ENCODE results near the gene SLC27A6.
"Not testable (repeated sequence)": the region's sequence is repeated elsewhere in the genome, so short reads cannot be mapped to it uniquely, and the experiment has no call there.

SLC27A6 gene

GRCh38 chr5:129002527-129002842, 37.2 kb downstream of the SLC27A6 start:
- DNase-seq (ENCODE audit: low spot score), result no peak

- DNase-seq (ENCODE audit: low spot score), result no peak
These were observed 37.9 kb downstream of the SLC27A6 start for GRCh38 chr5:129003232-129003631.

- no peak for DNase-seq (ENCODE audit: low spot score)
These were observed 48.9 kb downstream of the SLC27A6 start for GRCh38 chr5:129014185-129014584.

GRCh38 chr5:129018837-129019236, 53.5 kb downstream of the SLC27A6 start:
- DNase-seq (ENCODE audit: low spot score), result no peak

- no peak for DNase-seq (ENCODE audit: low spot score)
These were observed 54.2 kb downstream of the SLC27A6 start for GRCh38 chr5:129019401-129019908.

GRCh38 chr5:129020683-129021082, 55.4 kb downstream of the SLC27A6 start:
- no peak for DNase-seq (ENCODE audit: low spot score)

GRCh38 chr5:129021744-129022143, 56.5 kb downstream of the SLC27A6 start:
- DNase-seq (ENCODE audit: low spot score), result no peak

- no peak for DNase-seq (ENCODE audit: low spot score)
These were observed 57.3 kb downstream of the SLC27A6 start for GRCh38 chr5:129022599-129022998.

- no peak for DNase-seq (ENCODE audit: low spot score)
These were observed 62.0 kb downstream of the SLC27A6 start for GRCh38 chr5:129027260-129027659.

GRCh38 chr5:129031886-129032683, 66.8 kb downstream of the SLC27A6 start:
- no peak for DNase-seq (ENCODE audit: low spot score)

- not testable (repeated sequence) for DNase-seq (ENCODE audit: low spot score)
These were observed 71.0 kb downstream of the SLC27A6 start for GRCh38 chr5:129036257-129036656.

- DNase-seq (ENCODE audit: low spot score), result no peak
These were observed 76.1 kb downstream of the SLC27A6 start for GRCh38 chr5:129041196-129041881.

GRCh38 chr5:129042306-129042705, 77.0 kb downstream of the SLC27A6 start:
- no peak for DNase-seq (ENCODE audit: low spot score)

- DNase-seq (ENCODE audit: low spot score), result no peak
These were observed 78.6 kb downstream of the SLC27A6 start for GRCh38 chr5:129043894-129044293.

GRCh38 chr5:129046151-129046550, 80.9 kb downstream of the SLC27A6 start:
- no peak for DNase-seq (ENCODE audit: low spot score)

GRCh38 chr5:129048509-129048908, 83.2 kb downstream of the SLC27A6 start:
- DNase-seq (ENCODE audit: low spot score), result no peak

- DNase-seq (ENCODE audit: low spot score), result no peak
These were observed 84.0 kb downstream of the SLC27A6 start for GRCh38 chr5:129049126-129049799.

- no peak for DNase-seq (ENCODE audit: low spot score)
These were observed 86.0 kb downstream of the SLC27A6 start for GRCh38 chr5:129051283-129051682.

- DNase-seq (ENCODE audit: low spot score), result no peak
These were observed 88.2 kb downstream of the SLC27A6 start for GRCh38 chr5:129053438-129053837.

GRCh38 chr5:129057329-129057728, 92.0 kb downstream of the SLC27A6 start:
- DNase-seq (ENCODE audit: low spot score), result no peak

- DNase-seq (ENCODE audit: low spot score), result no peak
These were observed 96.6 kb downstream of the SLC27A6 start for GRCh38 chr5:129061849-129062248.

GRCh38 chr5:129063483-129064113, 98.3 kb downstream of the SLC27A6 start:
- no peak for DNase-seq (ENCODE audit: low spot score)

Data from HuH-7.5 (cell line).